WI38 (cell line): ENCODE data around the gene NACA.

ENCODE experiments used
- H3K4me3 ChIP-seq: 2 replicates; pipeline ENCODE4 v1.5.1; 2011; ENCODE audit warnings: low read depth, mild to moderate bottlenecking, control low read depth, low read length
- TF ChIP-seq, protein P1 (sequence below): IDR thresholded peaks from 2 replicates; pipeline ENCODE4 v1.5.1; 2012; ENCODE audit warnings: low read depth, mild to moderate bottlenecking, control low read depth, low read length

NACA gene

DNA sequence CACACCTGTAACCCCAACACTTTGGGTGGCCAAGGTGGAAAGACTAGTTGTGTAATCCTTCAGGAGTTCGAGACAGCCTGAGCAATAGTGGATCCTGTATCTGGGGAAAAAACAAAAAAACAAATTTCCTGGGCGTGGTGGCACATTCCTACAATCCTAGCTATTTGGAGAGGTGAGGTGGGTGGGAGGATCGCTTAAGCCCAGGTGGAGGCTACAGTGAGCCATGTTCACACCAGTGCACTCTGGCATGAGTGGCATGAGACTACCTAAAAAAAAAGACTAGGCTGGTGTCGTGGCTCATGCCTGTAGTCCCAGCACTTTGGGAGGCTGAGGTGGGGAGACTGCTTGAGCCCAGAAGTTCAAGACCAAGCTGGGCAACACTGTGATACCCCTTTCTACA is 54.3 kb downstream of the NACA start:
- no peak overlapping the region for H3K4me3 ChIP-seq
- TF ChIP-seq, protein P1, sequence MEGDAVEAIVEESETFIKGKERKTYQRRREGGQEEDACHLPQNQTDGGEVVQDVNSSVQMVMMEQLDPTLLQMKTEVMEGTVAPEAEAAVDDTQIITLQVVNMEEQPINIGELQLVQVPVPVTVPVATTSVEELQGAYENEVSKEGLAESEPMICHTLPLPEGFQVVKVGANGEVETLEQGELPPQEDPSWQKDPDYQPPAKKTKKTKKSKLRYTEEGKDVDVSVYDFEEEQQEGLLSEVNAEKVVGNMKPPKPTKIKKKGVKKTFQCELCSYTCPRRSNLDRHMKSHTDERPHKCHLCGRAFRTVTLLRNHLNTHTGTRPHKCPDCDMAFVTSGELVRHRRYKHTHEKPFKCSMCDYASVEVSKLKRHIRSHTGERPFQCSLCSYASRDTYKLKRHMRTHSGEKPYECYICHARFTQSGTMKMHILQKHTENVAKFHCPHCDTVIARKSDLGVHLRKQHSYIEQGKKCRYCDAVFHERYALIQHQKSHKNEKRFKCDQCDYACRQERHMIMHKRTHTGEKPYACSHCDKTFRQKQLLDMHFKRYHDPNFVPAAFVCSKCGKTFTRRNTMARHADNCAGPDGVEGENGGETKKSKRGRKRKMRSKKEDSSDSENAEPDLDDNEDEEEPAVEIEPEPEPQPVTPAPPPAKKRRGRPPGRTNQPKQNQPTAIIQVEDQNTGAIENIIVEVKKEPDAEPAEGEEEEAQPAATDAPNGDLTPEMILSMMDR, result no peak

DNA sequence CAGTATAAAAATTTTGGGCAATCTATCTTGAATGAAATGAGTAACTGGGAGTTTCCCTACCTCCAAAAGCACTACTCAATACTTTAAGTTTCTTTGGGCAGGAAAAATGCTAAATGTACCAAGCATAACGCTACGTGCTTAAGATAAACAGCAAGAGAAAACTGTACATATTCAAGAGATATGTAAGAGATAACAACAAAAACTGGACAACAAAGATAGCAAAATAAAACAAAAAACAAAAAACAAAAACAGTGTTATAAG is 57.0 kb downstream of the NACA start:
- H3K4me3 ChIP-seq, result no peak overlapping the region
- TF ChIP-seq, protein P1, result no peak
